ENCODE measurements around the gene GAD2.

The GAD2 gene

GRCh38 chr10:26214551-26215395 is 1.8 kb upstream of the GAD2 start:
- DNase-seq (ENCODE audit: low read depth) = no peak
- no peak overlapping the region for H3K4me3 ChIP-seq (ENCODE audit: low read length)
- TF ChIP-seq CTCF (conservative IDR thresholded peaks at IDR 0.05; ENCODE audit: low read depth, low read length) = no peak

- H3K4me3 ChIP-seq (ENCODE audit: low read length) = no peak overlapping the region
- TF ChIP-seq CTCF (conservative IDR thresholded peaks at IDR 0.05; ENCODE audit: low read depth, low read length) = no peak
Measured at GRCh38 chr10:26215396-26215934, 1.1 kb upstream of the GAD2 start.

DNA sequence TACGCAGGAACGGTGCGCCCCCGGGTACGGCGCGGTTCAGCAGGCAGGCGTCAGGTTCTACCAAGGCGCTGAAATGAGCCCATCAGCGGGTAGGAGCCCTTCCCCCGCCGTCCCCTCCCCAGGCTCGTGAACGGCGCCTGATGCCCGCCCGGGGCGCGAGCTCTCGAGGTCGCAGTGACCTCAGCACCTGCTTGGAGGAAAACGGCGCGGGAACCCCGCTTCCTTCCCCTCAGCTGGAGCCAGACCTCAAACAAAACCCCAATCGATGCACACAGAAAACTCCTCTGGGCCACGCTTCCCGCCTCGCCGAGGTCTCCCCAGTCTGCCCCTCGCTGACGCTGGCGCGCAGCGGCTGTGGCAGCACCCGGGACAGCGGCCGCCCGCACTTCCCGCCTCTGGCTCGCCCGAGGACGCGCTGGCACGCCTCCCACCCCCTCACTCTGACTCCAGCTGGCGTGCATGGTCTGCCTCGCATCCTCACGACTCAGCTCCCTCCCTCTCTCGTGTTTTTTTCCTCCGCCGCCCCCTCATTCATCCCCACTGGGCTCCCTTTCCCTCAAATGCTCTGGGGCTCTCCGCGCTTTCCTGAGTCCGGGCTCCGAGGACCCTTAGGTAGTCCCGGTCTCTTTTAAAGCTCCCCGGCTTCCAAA is 514 bp upstream of the GAD2 start:
- H3K4me3 ChIP-seq (ENCODE audit: low read length) = peak overlapping the region; percentile 8
- peak; percentile 8 for DNase-seq (ENCODE audit: low read depth)
- no peak for TF ChIP-seq CTCF (conservative IDR thresholded peaks at IDR 0.05; ENCODE audit: low read depth, low read length)

More at GRCh38 chr10:26215396-26215934, 1.1 kb upstream of the GAD2 start:
- no peak for DNase-seq (ENCODE audit: low read depth)

DNA sequence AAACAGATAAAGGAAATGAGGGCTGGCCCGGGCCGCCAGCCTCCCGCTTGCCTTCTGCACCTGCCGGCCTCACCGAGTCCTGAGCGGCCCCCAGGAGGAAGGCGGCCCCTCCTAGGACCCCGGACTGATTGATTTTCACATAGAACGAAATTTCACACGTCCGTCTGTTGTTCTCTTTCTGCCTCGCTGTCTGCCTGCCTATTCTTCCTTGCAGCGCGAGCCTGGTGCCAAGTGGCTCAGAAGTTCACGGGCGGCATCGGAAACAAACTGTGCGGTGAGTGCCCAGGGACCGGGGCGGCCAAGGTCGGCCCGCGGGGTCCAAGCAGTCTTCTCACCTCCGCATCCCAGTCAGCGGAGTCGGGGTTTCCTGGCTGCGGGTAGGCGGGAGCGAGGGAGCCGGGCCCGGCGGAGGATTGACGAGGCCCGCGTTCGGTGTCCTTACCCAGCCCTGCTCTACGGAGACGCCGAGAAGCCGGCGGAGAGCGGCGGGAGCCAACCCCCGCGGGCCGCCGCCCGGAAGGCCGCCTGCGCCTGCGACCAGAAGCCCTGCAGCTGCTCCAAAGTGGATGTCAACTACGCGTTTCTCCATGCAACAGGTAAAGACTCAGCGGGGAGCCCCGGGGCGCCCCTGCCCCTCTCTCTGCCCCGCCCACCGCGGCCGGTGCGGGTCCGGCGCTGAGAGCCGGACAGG is 967 bp downstream of the GAD2 start:
- DNase-seq (ENCODE audit: low read depth) = no peak
- TF ChIP-seq CTCF (conservative IDR thresholded peaks at IDR 0.05; ENCODE audit: low read depth, low read length) = no peak
- no peak overlapping the region for H3K4me3 ChIP-seq (ENCODE audit: low read length)

GRCh38 chr10:26219676-26220075 is 3.1 kb downstream of the GAD2 start:
- no peak overlapping the region for H3K4me3 ChIP-seq (ENCODE audit: low read length)
- no peak for DNase-seq (ENCODE audit: low read depth)
- TF ChIP-seq CTCF (conservative IDR thresholded peaks at IDR 0.05; ENCODE audit: low read depth, low read length) = no peak

GRCh38 chr10:26220901-26221300 is 4.3 kb downstream of the GAD2 start:
- no peak for TF ChIP-seq CTCF (conservative IDR thresholded peaks at IDR 0.05; ENCODE audit: low read depth, low read length)
- no peak overlapping the region for H3K4me3 ChIP-seq (ENCODE audit: low read length)
- no peak for DNase-seq (ENCODE audit: low read depth)

All from retinal pigment epithelial cell (primary cell).